Liver (tissue), 9 donors: ENCODE data around the gene RFX7. TPM values are rescaled to one million over a fixed set of nuclear protein-coding genes. Genes with fewer than 3 reads are reported as not detected.
A peak's percentile ranks its signal among the peaks of the same experiment; 100 is the strongest.

Experiments
- DNase-seq: peaks from one replicate; pipeline ENCODE4 v3.0.0-alpha.2; 2017; ENCODE audit warnings: low spot score
- H3K27ac ChIP-seq, 2 donors: one replicate each; pipeline ENCODE4 v1.7.0; 2013; ENCODE audit warnings: inconsistent platforms in 2 of 2, low read length in 2 of 2, control low read depth in 1 of 2, low read depth in 1 of 2, mild to moderate bottlenecking in 1 of 2
- H3K27me3 ChIP-seq, 4 donors: one replicate each; pipeline versions ENCODE4 v1.6.1 to v1.7.0; 2013; ENCODE audit warnings: low read length in 3 of 4, inconsistent platforms in 1 of 4, mild to moderate bottlenecking in 1 of 4, moderate library complexity in 1 of 4; ENCODE audit not compliant: control insufficient read depth in 4 of 4, insufficient read depth in 4 of 4
- H3K36me3 ChIP-seq, 4 donors: one replicate each; pipeline versions ENCODE4 v1.6.1 to v1.7.0; 2013; ENCODE audit warnings: low read length in 3 of 4, mild to moderate bottlenecking in 3 of 4, low read depth in 1 of 4, moderate library complexity in 1 of 4; ENCODE audit not compliant: control insufficient read depth in 4 of 4, insufficient read depth in 3 of 4
- H3K4me1 ChIP-seq, 4 donors: one replicate each; pipeline versions ENCODE4 v1.6.1 to v1.7.0; 2013; ENCODE audit warnings: low read length in 3 of 4, mild to moderate bottlenecking in 3 of 4, moderate library complexity in 1 of 4; ENCODE audit not compliant: control insufficient read depth in 4 of 4, insufficient read depth in 4 of 4
- H3K4me3 ChIP-seq, 3 donors: one replicate each; pipeline versions ENCODE4 v1.6.1 to v1.7.0; 2013; ENCODE audit warnings: low read length in 3 of 3, control low read depth in 1 of 3, low read depth in 1 of 3, mild to moderate bottlenecking in 1 of 3
- H3K9ac ChIP-seq, 2 donors: one replicate each; pipeline ENCODE4 v1.7.0; 2013; ENCODE audit warnings: low read length in 2 of 2, mild to moderate bottlenecking in 2 of 2, moderate library complexity in 2 of 2, control low read depth in 1 of 2, low read depth in 1 of 2
- H3K9me3 ChIP-seq, 4 donors: one replicate each; pipeline versions ENCODE4 v1.6.1 to v1.7.0; 2013; ENCODE audit warnings: low read length in 3 of 4; ENCODE audit not compliant: control insufficient read depth in 4 of 4
- ATF3 ChIP-seq: IDR thresholded peaks from 2 replicates; pipeline ENCODE4 v1.6.1; 2016; ENCODE audit warnings: antibody characterized with exemption
- EGR1 ChIP-seq, 2 donors: IDR thresholded peaks; 2 replicates each; pipeline ENCODE4 v1.6.1; 2016 to 2018; ENCODE audit warnings: antibody characterized with exemption in 2 of 2, low read depth in 2 of 2
- FOXA2 ChIP-seq: IDR thresholded peaks from 2 replicates; pipeline ENCODE4 v1.6.1; 2016; ENCODE audit warnings: antibody characterized with exemption
- GABPA ChIP-seq, 2 donors: IDR thresholded peaks in 1 of 2; conservative IDR thresholded peaks in 1 of 2; 2 replicates each; pipeline ENCODE4 v1.6.1; 2016; ENCODE audit warnings: antibody characterized with exemption in 2 of 2, mild to moderate bottlenecking in 1 of 2, moderate library complexity in 1 of 2
- HNF4A ChIP-seq, 2 donors: conservative IDR thresholded peaks; 2 replicates each; pipeline ENCODE4 v1.6.1; 2016; ENCODE audit warnings: antibody characterized with exemption in 2 of 2, mild to moderate bottlenecking in 2 of 2
- HNF4G ChIP-seq: IDR thresholded peaks from 2 replicates; pipeline ENCODE4 v1.6.1; 2016; ENCODE audit warnings: antibody characterized with exemption
- JUND ChIP-seq, 2 donors: IDR thresholded peaks; 2 replicates each; pipeline ENCODE4 v1.6.1; 2016; ENCODE audit warnings: antibody characterized with exemption in 2 of 2
- MAX ChIP-seq: IDR thresholded peaks from 2 replicates; pipeline ENCODE4 v1.6.1; 2016; ENCODE audit warnings: antibody characterized with exemption
- NR2F2 ChIP-seq: IDR thresholded peaks from 2 replicates; pipeline ENCODE4 v1.6.1; 2016; ENCODE audit warnings: antibody characterized with exemption
- RAD21 ChIP-seq, 2 donors: IDR thresholded peaks; 2 replicates each; pipeline ENCODE4 v1.6.1; 2016; ENCODE audit warnings: antibody characterized with exemption in 2 of 2, mild to moderate bottlenecking in 2 of 2
- REST ChIP-seq: IDR thresholded peaks from 2 replicates; pipeline ENCODE4 v1.6.1; 2016; ENCODE audit warnings: antibody characterized with exemption, mild to moderate bottlenecking
- RXRA ChIP-seq, 2 donors: IDR thresholded peaks; 2 replicates each; pipeline ENCODE4 v1.6.1; 2017 to 2018; ENCODE audit warnings: antibody characterized with exemption in 2 of 2, mild to moderate bottlenecking in 1 of 2
- SP1 ChIP-seq: IDR thresholded peaks from 2 replicates; pipeline ENCODE4 v1.6.1; 2018; ENCODE audit warnings: antibody characterized with exemption, mild to moderate bottlenecking
- TAF1 ChIP-seq: conservative IDR thresholded peaks from 2 replicates; pipeline ENCODE4 v1.6.1; 2016; ENCODE audit warnings: antibody characterized with exemption, mild to moderate bottlenecking
- ZBTB33 ChIP-seq: IDR thresholded peaks from 2 replicates; pipeline ENCODE4 v1.6.1; 2016; ENCODE audit warnings: antibody characterized with exemption
- WGBS: extraction: QIAGEN DNeasy Blood & Tissue Kit; methylation state at CpG from one replicate; pipeline ENCODE4 v1.1.7; 2013; 5-methylcytosine and 5-hydroxymethylcytosine counted together
- polyA plus RNA-seq, 2 donors: library from polyadenylated mRNA; stranded (reverse) in 1 of 2; unstranded in 1 of 2; fragments of 200-250 nt in 1 of 2; fragments of >200 nt in 1 of 2; fragmentation: Nextera tagmentation in 1 of 2; extraction: Ambion mirVana in 1 of 2; gene quantifications; one replicate each; pipeline versions ENCODE4 v1.2.1 to v1.2.3, GENCODE V29; 2013 to 2015
- total RNA-seq, 2 donors: library from RNA; depleted of rRNA; stranded (reverse); fragments of >200 nt; gene quantifications; one replicate each; pipeline ENCODE4 v1.2.3, GENCODE V29; 2014
- donor health status: healthy.
- donor health status: healthy.
- donor health status: healthy.
- donor health status: healthy.
- donor health status: healthy.

RFX7 gene
- total and polyA plus RNA-seq, 4 donors, result 1.3 to 4.2 (median 1.9) TPM

GRCh38 chr15:56148064-56148463 lies 95.6 kb downstream of the RFX7 start:
- peaks cover 0 to 3% (median 0%) of the 10 kb centered on the region in 4 donors for H3K36me3 ChIP-seq
- H3K27me3 ChIP-seq, result no peaks in the 10 kb centered on the region
- H3K9ac ChIP-seq, result no peak overlapping the region
- H3K9me3 ChIP-seq, result no peaks in the 10 kb centered on the region
- no peaks in the 10 kb centered on the region for H3K4me1 ChIP-seq
- no peak overlapping the region for H3K4me3 ChIP-seq
- no peak overlapping the region for H3K27ac ChIP-seq
- no peak for DNase-seq
- WGBS, result 77% methylated on average over 3 of the region's 3 CpGs
- no peak for TF ChIP-seq FOXA2

GRCh38 chr15:56146756-56147155 lies 96.9 kb downstream of the RFX7 start:
- peaks cover 0 to 14% (median 11%) of the 10 kb centered on the region in 4 donors for H3K36me3 ChIP-seq
- no peak overlapping the region for H3K4me3 ChIP-seq
- no peak for DNase-seq
- H3K9ac ChIP-seq, result no peak overlapping the region
- 90% methylated on average over 1 of the region's 1 CpG for WGBS
- no peaks in the 10 kb centered on the region for H3K9me3 ChIP-seq
- no peak overlapping the region for H3K27ac ChIP-seq
- H3K27me3 ChIP-seq, result no peaks in the 10 kb centered on the region
- H3K4me1 ChIP-seq, result no peaks in the 10 kb centered on the region
- no peak for TF ChIP-seq ATF3
- TF ChIP-seq RAD21 (IDR thresholded peaks at IDR 0.05), result no peak
- TF ChIP-seq FOXA2, result no peak
- no peak for TF ChIP-seq REST
- no peak for TF ChIP-seq SP1
- TF ChIP-seq HNF4A (conservative IDR thresholded peaks at IDR 0.05), result no peak
- no peak for TF ChIP-seq GABPA (IDR thresholded peaks at IDR 0.05 in 1 of 2, conservative IDR thresholded peaks at IDR 0.05 in 1 of 2)

GRCh38 chr15:56128081-56128480 lies 115.6 kb downstream of the RFX7 start:
- peaks cover 0 to 8% (median 3%) of the 10 kb centered on the region in 4 donors for H3K9me3 ChIP-seq
- TF ChIP-seq ATF3 (no peak), JUND (IDR thresholded peaks at IDR 0.05) (no peak), NR2F2 (no peak)

GRCh38 chr15:56126409-56126808 lies 117.3 kb downstream of the RFX7 start:
- no peak overlapping the region for H3K9ac ChIP-seq
- peaks cover 0 to 8% (median 3%) of the 10 kb centered on the region in 4 donors for H3K9me3 ChIP-seq
- H3K27ac ChIP-seq, result no peak overlapping the region
- peaks cover 2 to 15% (median 5%) of the 10 kb centered on the region in 4 donors for H3K36me3 ChIP-seq
- H3K4me1 ChIP-seq, result no peaks in the 10 kb centered on the region
- peak overlapping the region in 1 of 3 donors; percentile 24 for H3K4me3 ChIP-seq
- no peaks in the 10 kb centered on the region for H3K27me3 ChIP-seq
- DNase-seq, result no peak
- TF ChIP-seq GABPA (IDR thresholded peaks at IDR 0.05 in 1 of 2, conservative IDR thresholded peaks at IDR 0.05 in 1 of 2) (no peak), ZBTB33 (no peak), EGR1 (IDR thresholded peaks at IDR 0.05; ENCODE audit: low read depth in 2 of 2) (no peak), NR2F2 (no peak), TAF1 (no peak), MAX (no peak), ATF3 (no peak), HNF4A (conservative IDR thresholded peaks at IDR 0.05) (no peak), HNF4G (no peak), RXRA (IDR thresholded peaks at IDR 0.05) (no peak)

More at GRCh38 chr15:56128081-56128480, 115.6 kb downstream of the RFX7 start:
- Histone ChIP-seq H3K4me3 (no peak overlapping the region), H3K27me3 (no peaks in the 10 kb centered on the region), H3K4me1 (no peaks in the 10 kb centered on the region), H3K27ac (no peak overlapping the region), H3K36me3 (peaks cover 2 to 11% (median 5%) of the 10 kb centered on the region in 4 donors), H3K9ac (no peak overlapping the region)
- DNase-seq, result no peak
